Stimulated activated CD8-positive, alpha-beta memory T cell treated with anti-CD3 and anti-CD28 coated beads, Interleukin-7, amount 100 ng/mL, for 1 hour (primary cell): ENCODE data around the gene XAB2.

ENCODE experiments used
- DNase-seq, 2 donors: peaks; one replicate each; pipeline ENCODE4 v3.0.0-alpha.2; 2020; ENCODE audit warnings: low read depth in 2 of 2

Gene XAB2

GRCh38 chr19:7632340-7633203, 3.2 kb upstream of the XAB2 start:
- DNase-seq = no peak

DNA sequence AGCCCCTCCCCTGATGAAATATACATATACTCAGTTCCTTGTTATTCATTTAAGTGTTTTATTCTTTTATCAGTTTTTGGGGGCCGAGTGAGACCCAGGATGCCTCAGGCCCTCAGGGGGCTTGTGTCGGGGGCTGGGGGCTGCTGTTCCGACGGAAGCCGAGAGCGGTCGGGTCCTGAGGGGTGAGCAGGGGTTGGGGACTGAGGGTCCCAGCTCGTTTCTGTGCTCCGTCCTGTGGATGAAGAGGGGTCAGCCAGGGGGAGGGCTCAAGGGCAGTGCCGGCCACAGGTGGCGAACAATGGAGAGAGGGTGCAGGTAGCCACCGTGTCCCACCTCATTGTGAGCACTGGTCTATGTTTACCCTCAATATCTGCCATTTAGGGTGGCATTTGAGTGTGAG, 2.2 kb upstream of the XAB2 start:
- no peak for DNase-seq

DNA sequence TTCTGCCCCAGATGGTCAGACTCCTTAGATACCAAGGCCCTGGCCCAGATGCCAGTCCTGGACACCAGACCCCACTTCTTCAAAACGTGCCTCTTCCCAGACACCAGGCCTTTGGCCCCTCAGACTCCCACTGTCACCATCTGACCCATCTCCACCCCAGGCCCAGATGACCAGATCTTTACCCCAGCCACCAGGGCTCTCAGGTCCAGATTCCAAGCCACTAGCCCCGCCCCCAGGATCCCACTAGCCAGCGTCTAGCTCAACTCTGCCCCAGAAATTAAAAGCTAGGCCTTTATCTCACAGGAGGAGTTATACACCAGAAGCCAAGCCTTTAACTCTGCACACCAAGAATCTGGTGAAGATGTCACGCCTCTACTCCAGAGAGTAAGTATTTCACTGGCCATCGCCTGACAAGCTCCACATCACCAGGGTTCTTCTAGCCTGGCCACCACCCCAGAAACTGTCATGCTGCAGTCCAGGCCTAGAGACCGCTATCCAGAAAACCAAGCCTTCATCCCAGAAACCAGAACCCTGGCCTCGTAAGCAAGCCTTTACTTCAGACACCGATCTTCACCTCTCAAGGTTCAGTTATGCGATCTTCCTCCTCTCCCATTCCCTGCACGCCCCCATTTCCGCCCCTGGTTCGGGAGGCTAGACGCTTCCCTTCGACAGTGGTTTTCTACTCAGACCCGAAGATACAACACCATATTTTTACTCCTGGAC, 595 bp downstream of the XAB2 start:
- no peak for DNase-seq

- DNase-seq = no peak
These were observed 2.2 kb downstream of the XAB2 start for GRCh38 chr19:7627166-7627565.

DNA sequence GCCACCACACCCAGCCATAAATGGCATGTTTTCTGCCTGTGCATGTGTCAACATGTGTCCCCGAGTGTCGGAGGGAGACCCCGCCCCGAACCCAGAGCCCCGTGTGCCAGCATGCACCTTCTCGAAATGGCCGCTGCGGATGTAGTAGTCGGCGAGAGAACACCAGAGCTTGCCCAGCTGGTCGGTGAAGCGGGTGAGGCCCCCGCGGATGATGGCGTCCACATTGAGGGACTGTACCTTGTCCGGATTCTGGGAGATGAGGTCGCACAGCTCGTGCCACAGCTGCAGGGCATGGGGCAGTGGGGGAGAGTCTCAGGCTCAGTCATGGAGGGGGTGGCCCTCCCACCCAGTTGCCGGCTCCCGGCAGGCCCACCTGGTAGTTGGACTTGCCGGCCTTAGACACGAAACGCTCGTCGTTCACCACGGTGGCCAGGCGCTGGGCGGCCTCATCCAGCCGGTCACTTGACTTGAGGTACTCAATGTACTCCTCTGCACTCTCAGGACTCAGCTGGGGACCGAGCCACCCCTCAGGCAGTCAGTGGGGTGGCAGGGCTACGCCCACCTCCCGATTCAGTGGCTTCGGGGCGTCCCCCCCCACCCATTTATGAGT, 3.5 kb downstream of the XAB2 start:
- DNase-seq = no peak

DNA sequence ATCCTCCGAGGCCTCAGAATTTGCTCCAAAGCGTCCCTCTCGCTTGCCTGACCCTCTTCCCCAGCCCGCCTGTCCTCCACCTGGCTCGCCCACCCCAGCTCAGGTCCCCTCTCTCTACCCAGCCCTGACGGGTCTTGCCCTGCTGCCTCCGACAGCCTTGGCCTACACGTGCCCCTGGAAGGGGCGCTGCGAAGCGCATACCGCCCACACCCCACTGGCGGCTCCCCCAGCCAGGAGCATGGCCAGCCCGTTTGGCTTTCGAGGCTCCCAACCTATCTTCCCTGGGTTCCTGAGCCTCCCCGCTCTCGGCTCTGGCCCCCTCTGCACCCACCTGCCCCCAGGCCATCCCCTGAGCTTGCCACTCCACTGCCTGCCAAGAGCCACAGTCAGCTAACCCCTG, 4.5 kb downstream of the XAB2 start:
- DNase-seq = no peak

DNA sequence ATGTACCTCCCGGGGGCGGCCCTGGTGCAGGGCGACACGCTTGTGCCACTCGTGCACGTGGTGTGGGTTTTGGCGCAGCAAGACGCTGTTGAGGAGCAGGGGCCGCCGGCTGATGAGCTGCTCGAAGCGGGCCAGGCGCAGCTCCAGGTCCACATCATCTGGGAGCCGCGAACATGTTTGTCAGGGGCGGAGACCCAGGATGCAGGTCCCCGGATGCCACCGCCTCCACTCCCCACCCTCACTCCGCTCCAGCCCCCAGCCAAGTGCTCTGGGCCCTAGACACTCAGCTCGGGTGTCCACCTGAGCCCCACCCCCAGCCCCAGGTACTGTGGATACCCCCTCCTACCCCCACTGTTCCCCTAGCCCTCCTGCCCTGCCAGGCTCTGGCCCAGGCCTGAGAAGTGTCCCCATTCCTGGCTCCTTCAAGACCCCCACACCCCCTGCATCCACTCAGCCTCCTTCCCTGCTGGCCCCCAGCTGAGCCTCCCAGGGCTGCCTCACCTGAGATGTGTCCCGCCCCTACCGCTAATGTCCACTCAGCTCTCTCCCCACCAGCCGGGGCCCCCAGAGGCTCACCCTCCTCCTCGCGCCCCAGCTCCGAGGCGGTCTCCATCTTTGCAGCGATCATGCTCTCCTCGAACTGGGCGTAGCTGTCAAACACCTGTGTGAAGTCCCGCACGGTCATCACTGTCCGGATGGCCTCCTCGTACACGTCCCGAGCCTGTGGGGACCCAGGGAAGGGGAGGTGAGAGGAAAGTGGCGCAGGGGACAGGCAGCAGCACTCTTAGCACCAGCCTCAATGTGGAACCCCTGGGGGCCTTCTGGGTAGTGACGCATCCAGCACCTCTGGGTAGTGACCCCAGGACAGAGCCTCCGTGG, 5.4 kb downstream of the XAB2 start:
- DNase-seq = no peak

DNA sequence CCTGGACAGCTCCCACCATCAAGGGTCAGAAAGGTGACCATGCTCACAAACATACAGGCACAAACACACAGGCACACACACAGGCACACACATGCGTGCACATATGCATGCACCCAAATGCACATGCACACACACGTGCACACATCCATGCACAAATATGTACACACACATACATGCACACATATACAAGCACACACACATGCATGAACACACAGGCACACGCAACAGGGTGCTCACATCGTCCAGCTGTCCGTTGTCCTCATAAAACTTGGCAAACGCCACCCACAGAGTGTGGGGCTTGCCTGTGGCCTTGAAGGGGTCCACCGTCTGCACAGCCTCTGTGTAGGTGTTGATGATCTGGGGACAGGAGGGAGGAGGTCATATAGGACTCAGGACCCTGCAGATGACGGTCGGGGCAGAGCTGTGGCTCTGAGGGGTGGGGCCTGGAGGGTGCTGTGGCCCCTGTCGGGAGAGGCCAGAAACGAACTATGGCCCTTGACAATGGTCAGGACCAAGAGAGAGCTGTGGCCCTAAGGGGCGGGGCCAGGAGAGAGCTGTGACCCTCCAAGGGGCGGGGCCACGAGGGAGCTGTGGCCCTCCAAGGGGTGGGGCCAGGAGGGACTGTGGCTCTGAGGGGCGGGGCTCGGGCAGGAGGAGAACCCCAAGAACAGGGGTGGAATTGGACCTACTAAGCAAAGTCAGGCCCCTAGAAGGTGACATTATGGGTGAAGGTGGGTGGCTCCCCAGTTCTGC, 6.2 kb downstream of the XAB2 start:
- no peak for DNase-seq

DNA sequence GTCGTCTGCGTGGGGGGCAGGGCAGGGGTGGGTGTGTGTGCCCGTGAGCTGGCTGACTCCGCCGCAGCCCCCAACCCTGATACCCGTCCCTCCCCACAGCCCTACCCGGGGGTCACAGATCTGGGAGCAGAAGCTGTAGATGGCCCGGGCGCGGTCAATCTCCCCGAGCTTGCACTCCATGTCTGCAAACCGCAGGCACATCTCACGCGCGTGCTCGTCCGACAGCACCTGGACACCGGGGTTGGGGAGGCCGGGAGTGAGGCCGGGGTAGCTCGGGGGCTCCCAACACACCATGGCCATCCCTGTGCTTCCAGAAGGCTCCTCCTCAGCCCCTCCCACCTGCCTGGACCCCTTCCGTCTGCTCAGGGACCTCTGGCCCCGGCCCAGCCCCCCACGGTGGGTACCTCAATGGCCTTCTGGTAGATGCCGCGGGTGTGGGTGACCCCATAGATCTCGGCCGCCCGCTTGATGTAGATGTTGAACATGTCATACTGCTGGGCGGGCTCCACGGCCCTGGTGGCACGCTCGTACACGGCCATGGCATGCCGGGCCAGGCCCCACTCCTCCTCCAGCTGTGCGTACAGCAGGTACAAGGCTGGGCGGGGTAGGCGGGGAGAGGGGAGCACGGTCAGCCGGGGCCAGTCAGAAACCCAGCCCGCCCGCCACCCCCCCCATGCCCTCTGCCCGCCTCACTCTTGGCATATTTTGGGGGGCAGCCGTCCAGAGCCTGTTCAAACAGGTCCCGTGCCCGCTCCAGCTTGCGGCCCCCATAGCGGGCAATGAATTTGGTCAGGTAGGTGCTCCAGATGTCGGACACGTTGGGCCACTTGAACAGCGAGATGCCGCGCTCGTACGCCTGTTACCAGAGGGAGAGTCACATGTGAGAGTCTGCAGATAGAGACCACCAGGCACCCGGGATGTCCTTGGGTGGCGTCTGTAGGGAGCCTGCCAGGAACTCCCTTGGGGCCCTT, 8.6 kb downstream of the XAB2 start:
- DNase-seq = no peak

GRCh38 chr19:7619671-7620441, 9.5 kb downstream of the XAB2 start:
- DNase-seq = no peak

GRCh38 chr19:7618771-7619510, 10.4 kb downstream of the XAB2 start:
- DNase-seq = no peak

GRCh38 chr19:7618348-7618747, 11.0 kb downstream of the XAB2 start:
- no peak for DNase-seq

DNA sequence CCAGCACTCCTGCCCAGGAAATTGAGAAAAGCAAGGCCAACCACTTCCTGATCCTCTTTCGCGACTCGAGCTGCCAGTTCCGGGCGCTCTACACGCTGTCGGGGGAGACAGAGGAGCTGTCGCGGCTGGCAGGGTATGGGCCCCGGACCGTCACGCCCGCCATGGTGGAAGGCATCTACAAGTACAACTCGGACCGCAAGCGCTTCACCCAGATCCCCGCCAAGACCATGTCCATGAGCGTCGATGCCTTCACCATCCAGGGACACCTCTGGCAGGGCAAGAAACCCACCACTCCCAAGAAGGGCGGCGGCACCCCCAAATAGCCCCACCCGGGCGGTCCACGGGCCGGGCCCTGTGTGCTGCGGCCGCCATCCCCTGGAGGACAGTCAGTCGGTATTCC, 11.6 kb downstream of the XAB2 start:
- no peak for DNase-seq

- no peak for DNase-seq
These were observed 12.2 kb downstream of the XAB2 start for GRCh38 chr19:7617172-7617571.

DNA sequence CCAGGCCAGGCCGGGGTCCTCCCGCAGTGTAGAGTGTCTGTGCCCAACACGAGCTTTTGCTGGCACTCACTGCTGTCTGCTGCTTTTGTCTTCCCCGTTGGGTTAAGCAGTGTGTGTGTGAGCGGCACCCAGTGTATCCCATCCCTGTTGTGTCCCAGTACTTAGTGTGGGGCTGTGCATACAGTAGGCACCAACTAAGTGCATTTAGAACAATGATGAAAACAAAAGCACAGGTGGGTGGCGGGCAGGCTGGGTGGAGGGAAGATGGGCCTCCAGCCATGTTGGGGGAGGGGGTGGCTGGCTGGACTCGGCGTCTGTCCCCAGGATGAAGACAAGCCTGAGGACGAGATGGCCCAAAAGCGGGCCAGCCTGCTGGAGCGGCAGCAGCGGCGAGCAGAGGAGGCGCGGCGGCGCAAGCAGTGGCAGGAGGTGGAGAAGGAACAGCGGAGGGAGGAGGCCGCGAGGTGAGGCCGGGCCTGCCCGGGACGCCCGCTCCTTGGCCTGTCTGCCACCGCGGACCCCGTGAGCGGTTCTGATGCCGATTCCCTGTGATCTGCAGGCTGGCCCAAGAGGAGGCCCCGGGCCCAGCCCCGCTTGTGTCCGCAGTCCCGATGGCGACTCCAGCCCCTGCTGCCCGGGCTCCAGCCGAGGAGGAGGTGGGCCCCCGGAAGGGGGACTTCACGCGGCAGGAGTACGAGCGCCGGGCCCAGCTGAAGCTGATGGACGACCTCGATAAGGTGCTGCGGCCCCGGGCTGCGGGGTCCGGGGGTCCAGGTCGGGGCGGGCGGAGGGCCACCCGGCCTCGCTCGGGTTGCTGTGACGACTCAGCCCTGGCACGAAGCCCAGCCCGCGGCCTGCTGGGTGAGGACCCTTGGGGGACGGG, 14.2 kb downstream of the XAB2 start:
- no peak for DNase-seq

GRCh38 chr19:7612282-7613274, 16.8 kb downstream of the XAB2 start:
- no peak for DNase-seq
